Mesenchymal stem cell (in vitro differentiated cells and primary cell): ENCODE data around the gene TNFAIP6.

Experiments used
- DNase-seq: peaks from one replicate; pipeline ENCODE4 v3.0.0-alpha.2; 2013
- H2AFZ ChIP-seq: one replicate; pipeline ENCODE4 v1.6.1; 2013; ENCODE audit warnings: low read depth, mild to moderate bottlenecking, control low read depth, inconsistent platforms, low read length, moderate library complexity
- H2AK5ac ChIP-seq: 2 replicates; pipeline ENCODE4 v1.6.1; 2013; ENCODE audit warnings: low read length, moderate library complexity, mild to moderate bottlenecking, inconsistent platforms; ENCODE audit not compliant: severe bottlenecking
- H2BK120ac ChIP-seq: one replicate; pipeline ENCODE4 v1.6.1; 2013; ENCODE audit warnings: low read depth, mild to moderate bottlenecking, inconsistent platforms, low read length, moderate library complexity
- H2BK12ac ChIP-seq, 2 experiments: one replicate each; pipeline ENCODE4 v1.6.1; 2013; ENCODE audit warnings: inconsistent platforms in 2 of 2, low read length in 2 of 2, mild to moderate bottlenecking in 2 of 2, moderate library complexity in 2 of 2, control low read depth in 1 of 2
- H2BK15ac ChIP-seq: one replicate; pipeline ENCODE4 v1.6.1; 2013; ENCODE audit warnings: mild to moderate bottlenecking, low read depth, inconsistent platforms; ENCODE audit not compliant: poor library complexity, severe bottlenecking
- H2BK5ac ChIP-seq: 2 replicates; pipeline ENCODE4 v1.6.1; 2013; ENCODE audit warnings: low read depth, mild to moderate bottlenecking, low read length, control low read depth, inconsistent platforms; ENCODE audit not compliant: poor library complexity, severe bottlenecking
- H3K14ac ChIP-seq, 2 experiments: one replicate each; pipeline ENCODE4 v1.6.1; 2013; ENCODE audit warnings: inconsistent platforms in 2 of 2, low read length in 2 of 2, control low read depth in 1 of 2, mild to moderate bottlenecking in 1 of 2, moderate library complexity in 1 of 2
- H3K18ac ChIP-seq, 2 experiments: one replicate each; pipeline ENCODE4 v1.6.1; 2013; ENCODE audit warnings: inconsistent platforms in 2 of 2, low read length in 2 of 2, control low read depth in 1 of 2, low read depth in 1 of 2, mild to moderate bottlenecking in 1 of 2
- H3K23ac ChIP-seq, 2 experiments: one replicate each; pipeline ENCODE4 v1.6.1; 2013; ENCODE audit warnings: inconsistent platforms in 2 of 2, low read length in 2 of 2, mild to moderate bottlenecking in 2 of 2, moderate library complexity in 2 of 2, control low read depth in 1 of 2
- H3K27ac ChIP-seq: 2 replicates; pipeline ENCODE4 v1.5.1; 2013; ENCODE audit warnings: mild to moderate bottlenecking, moderate library complexity, low read length, control low read depth, inconsistent platforms; ENCODE audit not compliant: poor library complexity, severe bottlenecking
- H3K27me3 ChIP-seq, 2 experiments: 2 replicates each; pipeline versions ENCODE4 v1.6.1 to v1.7.0; 2013; ENCODE audit warnings: low read length in 2 of 2, mild to moderate bottlenecking in 2 of 2, moderate library complexity in 2 of 2, control low read depth in 1 of 2, inconsistent platforms in 1 of 2; ENCODE audit not compliant: control insufficient read depth in 1 of 2, insufficient read depth in 1 of 2
- H3K36me3 ChIP-seq, 2 experiments: 2 replicates each; pipeline versions ENCODE4 v1.6.1 to v1.7.0; 2013; ENCODE audit warnings: low read length in 2 of 2, control low read depth in 1 of 2, inconsistent platforms in 1 of 2, low read depth in 1 of 2, mild to moderate bottlenecking in 1 of 2; ENCODE audit not compliant: insufficient read depth in 2 of 2, control insufficient read depth in 1 of 2
- H3K4ac ChIP-seq, 2 experiments: one replicate each; pipeline ENCODE4 v1.6.1; 2013; ENCODE audit warnings: inconsistent platforms in 2 of 2, low read length in 2 of 2, mild to moderate bottlenecking in 2 of 2, moderate library complexity in 2 of 2, control low read depth in 1 of 2, low read depth in 1 of 2
- H3K4me1 ChIP-seq: 2 replicates; pipeline ENCODE4 v1.6.1; 2013; ENCODE audit warnings: low read depth, low read length, control low read depth; ENCODE audit not compliant: control insufficient read depth, insufficient read depth
- H3K4me2 ChIP-seq: 2 replicates; pipeline ENCODE4 v1.6.1; 2013; ENCODE audit warnings: low read length, mild to moderate bottlenecking, inconsistent platforms; ENCODE audit not compliant: poor library complexity, severe bottlenecking
- H3K4me3 ChIP-seq, 2 experiments: 2 replicates each; pipeline versions ENCODE4 v1.5.1 to v1.7.0; 2013; ENCODE audit warnings: low read length in 2 of 2, mild to moderate bottlenecking in 2 of 2, control low read depth in 1 of 2, low read depth in 1 of 2; ENCODE audit not compliant: insufficient read depth in 1 of 2
- H3K79me1 ChIP-seq: replicated peaks from 2 replicates; pipeline ENCODE4 v1.6.1; 2013; ENCODE audit warnings: mild to moderate bottlenecking, control low read depth, low read length, inconsistent platforms; ENCODE audit not compliant: poor library complexity, severe bottlenecking
- H3K9ac ChIP-seq: 2 replicates; pipeline ENCODE4 v1.7.0; 2013; ENCODE audit warnings: mild to moderate bottlenecking, low read length, moderate library complexity
- H3K9me3 ChIP-seq: 2 replicates; pipeline ENCODE4 v1.7.0; 2013; ENCODE audit warnings: mild to moderate bottlenecking, low read length; ENCODE audit not compliant: control insufficient read depth
- H4K8ac ChIP-seq: one replicate; pipeline ENCODE4 v1.6.1; 2013; ENCODE audit warnings: inconsistent platforms, mild to moderate bottlenecking, low read length, moderate library complexity
- H4K91ac ChIP-seq: one replicate; pipeline ENCODE4 v1.6.1; 2013; ENCODE audit warnings: mild to moderate bottlenecking, low read length, inconsistent platforms
- WGBS: methylation state at CpG from one replicate; pipeline ENCODE4 v1.1.7; 2013; ENCODE audit warnings: mixed read lengths; 5-methylcytosine and 5-hydroxymethylcytosine counted together

Gene TNFAIP6

GRCh38 chr2:151395509-151396374, 38.4 kb downstream of the TNFAIP6 start:
- H4K8ac ChIP-seq = no peak overlapping the region
- H3K4ac ChIP-seq = no peak overlapping the region

DNA sequence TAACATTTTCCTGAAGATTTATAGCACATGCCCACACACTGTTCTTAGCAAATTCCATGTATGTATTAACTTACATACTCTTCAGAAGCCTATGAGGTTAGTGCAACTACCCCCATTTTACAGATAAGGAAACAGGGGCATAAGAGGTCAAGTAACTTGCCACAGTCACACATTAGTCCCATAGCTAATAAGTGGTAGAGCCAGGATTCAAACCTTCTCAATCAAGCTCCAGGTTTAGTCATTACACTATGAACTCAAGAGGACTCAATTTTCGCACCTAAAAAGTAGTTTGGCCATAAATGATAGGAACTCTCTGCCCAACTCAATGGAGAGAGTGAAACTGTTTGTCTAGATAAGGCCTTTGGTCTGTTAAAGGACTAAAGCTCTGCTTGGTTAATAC, 42.6 kb downstream of the TNFAIP6 start:
- DNase-seq = no peak
- no peaks in the 10 kb centered on the region for H3K79me1 ChIP-seq
- no peak overlapping the region for H2BK15ac ChIP-seq
- no peak overlapping the region for H3K4me2 ChIP-seq
- H2BK5ac ChIP-seq = no peak overlapping the region
- H2AFZ ChIP-seq = no peak overlapping the region
- H3K23ac ChIP-seq = no peak overlapping the region
- no peaks in the 10 kb centered on the region for H3K27me3 ChIP-seq
- no peak overlapping the region for H2BK12ac ChIP-seq
- H3K9ac ChIP-seq = no peak overlapping the region
- no peak overlapping the region for H2AK5ac ChIP-seq
- no peak overlapping the region for H4K91ac ChIP-seq
- H3K14ac ChIP-seq = no peak overlapping the region
- no peak overlapping the region for H3K4ac ChIP-seq
- H3K36me3 ChIP-seq = no peaks in the 10 kb centered on the region
- no CpG with 5 or more reads among the region's 1 CpG for WGBS
- no peaks in the 10 kb centered on the region for H3K9me3 ChIP-seq
- no peak overlapping the region for H4K8ac ChIP-seq
- H3K4me3 ChIP-seq = no peak overlapping the region
- no peak overlapping the region for H3K18ac ChIP-seq
- no peak overlapping the region for H2BK120ac ChIP-seq
- H3K4me1 ChIP-seq = no peaks in the 10 kb centered on the region
- no peak overlapping the region for H3K27ac ChIP-seq

More at GRCh38 chr2:151395509-151396374, 38.4 kb downstream of the TNFAIP6 start:
- no peak overlapping the region for H2BK15ac ChIP-seq
- H3K79me1 ChIP-seq = no peaks in the 10 kb centered on the region
- H3K4me3 ChIP-seq = no peak overlapping the region
- no peak overlapping the region for H2BK12ac ChIP-seq
- H3K27ac ChIP-seq = no peak overlapping the region
- H3K18ac ChIP-seq = no peak overlapping the region
- no peak overlapping the region for H3K14ac ChIP-seq
- no peak for DNase-seq
- H3K23ac ChIP-seq = no peak overlapping the region
- H3K9me3 ChIP-seq = no peaks in the 10 kb centered on the region
- no peaks in the 10 kb centered on the region for H3K27me3 ChIP-seq
- H3K4me2 ChIP-seq = no peak overlapping the region
- H2BK120ac ChIP-seq = no peak overlapping the region
- H2AK5ac ChIP-seq = no peak overlapping the region
- H2AFZ ChIP-seq = no peak overlapping the region
- no peaks in the 10 kb centered on the region for H3K36me3 ChIP-seq
- H2BK5ac ChIP-seq = no peak overlapping the region
- H4K91ac ChIP-seq = no peak overlapping the region
- WGBS = 98% methylated on average over 4 of the region's 4 CpGs
- H3K9ac ChIP-seq = no peak overlapping the region
- H3K4me1 ChIP-seq = no peaks in the 10 kb centered on the region

DNA sequence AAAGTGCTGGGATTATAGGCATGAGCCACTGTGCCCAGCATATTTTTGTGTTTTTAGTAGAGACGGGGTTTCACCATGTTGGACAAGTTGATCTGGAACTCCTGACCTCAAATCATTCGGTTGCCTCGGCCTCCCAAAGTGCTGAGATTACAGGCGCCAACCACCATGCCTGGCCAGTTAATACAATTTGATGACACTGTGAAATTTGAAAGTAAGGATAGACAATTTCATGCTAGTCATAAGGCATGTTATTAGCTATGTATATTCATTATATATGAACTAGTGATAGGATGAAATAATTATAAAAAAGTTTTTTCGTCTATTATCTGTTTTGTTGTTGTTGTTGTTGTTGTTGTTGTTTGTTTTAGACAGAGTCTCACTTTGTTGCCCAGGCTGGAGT, 43.8 kb downstream of the TNFAIP6 start:
- Histone ChIP-seq H2BK120ac (no peak overlapping the region), H4K8ac (no peak overlapping the region), H3K14ac (no peak overlapping the region), H3K4me3 (no peak overlapping the region), H3K23ac (no peak overlapping the region), H3K9ac (no peak overlapping the region), H3K4ac (no peak overlapping the region), H3K4me2 (no peak overlapping the region), H4K91ac (no peak overlapping the region), H2BK5ac (no peak overlapping the region), H2AFZ (no peak overlapping the region), H3K27ac (no peak overlapping the region), H3K79me1 (no peaks in the 10 kb centered on the region), H3K36me3 (no peaks in the 10 kb centered on the region), H3K18ac (no peak overlapping the region), H3K9me3 (no peaks in the 10 kb centered on the region), H3K4me1 (no peaks in the 10 kb centered on the region), H2AK5ac (no peak overlapping the region), H2BK15ac (no peak overlapping the region), H2BK12ac (no peak overlapping the region), H3K27me3 (no peaks in the 10 kb centered on the region)
- 95% methylated on average over 4 of the region's 5 CpGs for WGBS
- no peak for DNase-seq

GRCh38 chr2:151403914-151404313, 46.5 kb downstream of the TNFAIP6 start:
- H2AK5ac ChIP-seq = no peak overlapping the region
- no peak overlapping the region for H3K23ac ChIP-seq
- 100% methylated on average over 3 of the region's 4 CpGs for WGBS
- no peaks in the 10 kb centered on the region for H3K79me1 ChIP-seq
- H4K8ac ChIP-seq = no peak overlapping the region
- no peak overlapping the region for H3K18ac ChIP-seq
- H2BK12ac ChIP-seq = no peak overlapping the region
- no peaks in the 10 kb centered on the region for H3K9me3 ChIP-seq
- no peak overlapping the region for H3K9ac ChIP-seq
- no peak overlapping the region for H3K4ac ChIP-seq
- no peak overlapping the region for H2BK15ac ChIP-seq
- no peak overlapping the region for H3K27ac ChIP-seq
- H3K4me1 ChIP-seq = no peaks in the 10 kb centered on the region
- no peaks in the 10 kb centered on the region for H3K36me3 ChIP-seq
- no peak for DNase-seq
- H3K27me3 ChIP-seq = no peaks in the 10 kb centered on the region
- no peak overlapping the region for H2AFZ ChIP-seq
- H2BK120ac ChIP-seq = no peak overlapping the region
- no peak overlapping the region for H3K4me2 ChIP-seq
- no peak overlapping the region for H3K4me3 ChIP-seq
- no peak overlapping the region for H3K14ac ChIP-seq
- no peak overlapping the region for H4K91ac ChIP-seq
- H2BK5ac ChIP-seq = no peak overlapping the region
